GM20000 (cell line): Measurements from ENCODE around the gene SLC5A6.
A peak's percentile ranks its signal among the peaks of the same experiment; 100 is the strongest.

Experiments
- DNase-seq: peaks from one replicate; pipeline ENCODE4 v3.0.0; 2012; ENCODE audit warnings: low spot score
- CTCF ChIP-seq: IDR thresholded peaks from 2 replicates; pipeline ENCODE4 v1.5.1; 2012; ENCODE audit warnings: mild to moderate bottlenecking, control low read depth; ENCODE audit errors: extremely low read depth, missing control alignments

The SLC5A6 gene

GRCh38 chr2:27250652-27251379 lies 38.7 kb upstream of the SLC5A6 start:
- no peak for DNase-seq
- TF ChIP-seq CTCF = no peak

- peak; percentile 65 for TF ChIP-seq CTCF
- peak; percentile 83 for DNase-seq
These were observed 38.0 kb upstream of the SLC5A6 start for GRCh38 chr2:27249891-27250651.

- DNase-seq = no peak
- no peak for TF ChIP-seq CTCF
These were observed 37.3 kb upstream of the SLC5A6 start for GRCh38 chr2:27249159-27249890.

- DNase-seq = no peak
- no peak for TF ChIP-seq CTCF
These were observed 35.8 kb upstream of the SLC5A6 start for GRCh38 chr2:27247893-27248292.

- no peak for TF ChIP-seq CTCF
- DNase-seq = no peak
These were observed 33.6 kb upstream of the SLC5A6 start for GRCh38 chr2:27245626-27246025.

GRCh38 chr2:27245116-27245515 lies 33.0 kb upstream of the SLC5A6 start:
- DNase-seq = no peak
- TF ChIP-seq CTCF = no peak
